GM19438 (cell line): Measurements from ENCODE around the gene SCN2A.
A peak's percentile ranks its signal among the peaks of the same experiment; 100 is the strongest.

Source experiments
- ATAC-seq: cut with Tn5 transposase; IDR thresholded peaks from one replicate; pipeline ENCODE4 v1.9.1; 2021; ENCODE audit warnings: low read depth; ENCODE audit not compliant: unreplicated experiment

Gene SCN2A

GRCh38 chr2:165239230-165239629 lies at the start of gene SCN2A:
SCN2A (plus strand) TSS chr2:165239414; CDS start chr2:165295824, 56,410 bp downstream.
- no peak for ATAC-seq

GRCh38 chr2:165191096-165191728 lies 48.0 kb upstream of the SCN2A start:
- no peak for ATAC-seq

GRCh38 chr2:165192729-165193128 lies 46.5 kb upstream of the SCN2A start:
- ATAC-seq, result peak; percentile 22

GRCh38 chr2:165193178-165193777 lies 45.9 kb upstream of the SCN2A start:
- ATAC-seq, result peak; percentile 98

- no peak for ATAC-seq
Measured at GRCh38 chr2:165196411-165196810, 42.8 kb upstream of the SCN2A start.

- no peak for ATAC-seq
Measured at GRCh38 chr2:165197346-165197745, 41.9 kb upstream of the SCN2A start.

GRCh38 chr2:165198181-165198580 lies 41.0 kb upstream of the SCN2A start:
- ATAC-seq, result no peak

- ATAC-seq, result no peak
Measured at GRCh38 chr2:165202239-165202638, 37.0 kb upstream of the SCN2A start.

GRCh38 chr2:165203689-165204559 lies 35.3 kb upstream of the SCN2A start, which contains the start of gene SCN3A:
SCN3A (minus strand) TSS chr2:165204050; CDS start chr2:165176394, 27,656 bp downstream.
- ATAC-seq, result no peak

- ATAC-seq, result no peak
Measured at GRCh38 chr2:165205865-165206264, 33.3 kb upstream of the SCN2A start.

GRCh38 chr2:165208094-165208493 lies 31.1 kb upstream of the SCN2A start:
- no peak for ATAC-seq

GRCh38 chr2:165214093-165214492 lies 25.1 kb upstream of the SCN2A start:
- no peak for ATAC-seq

- ATAC-seq, result no peak
Measured at GRCh38 chr2:165219481-165219880, 19.7 kb upstream of the SCN2A start.

- ATAC-seq, result no peak
Measured at GRCh38 chr2:165224941-165225340, 14.3 kb upstream of the SCN2A start.

- ATAC-seq, result no peak
Measured at GRCh38 chr2:165227571-165227970, 11.6 kb upstream of the SCN2A start.

- no peak for ATAC-seq
Measured at GRCh38 chr2:165237056-165237455, 2.2 kb upstream of the SCN2A start.

GRCh38 chr2:165238295-165238694 lies 919 bp upstream of the SCN2A start:
- ATAC-seq, result no peak

- no peak for ATAC-seq
Measured at GRCh38 chr2:165239856-165240515, 772 bp downstream of the SCN2A start.

GRCh38 chr2:165240916-165241315 lies 1.7 kb downstream of the SCN2A start:
- no peak for ATAC-seq

- ATAC-seq, result no peak
Measured at GRCh38 chr2:165245081-165245793, 6.0 kb downstream of the SCN2A start.
